NCI-H2196 treated with DMSO at 0.1 percent for 48 hours (cell line): ENCODE data around the gene FAF1.
"Not testable (repeated sequence)": the region's sequence is repeated elsewhere in the genome, so short reads cannot be mapped to it uniquely, and the experiment has no call there.

Experiments used
- DNase-seq: peaks from one replicate; lab custom pipeline; 2025; ENCODE audit not compliant: unreplicated experiment; lab: John Stamatoyannopoulos, UW

The FAF1 gene

DNA sequence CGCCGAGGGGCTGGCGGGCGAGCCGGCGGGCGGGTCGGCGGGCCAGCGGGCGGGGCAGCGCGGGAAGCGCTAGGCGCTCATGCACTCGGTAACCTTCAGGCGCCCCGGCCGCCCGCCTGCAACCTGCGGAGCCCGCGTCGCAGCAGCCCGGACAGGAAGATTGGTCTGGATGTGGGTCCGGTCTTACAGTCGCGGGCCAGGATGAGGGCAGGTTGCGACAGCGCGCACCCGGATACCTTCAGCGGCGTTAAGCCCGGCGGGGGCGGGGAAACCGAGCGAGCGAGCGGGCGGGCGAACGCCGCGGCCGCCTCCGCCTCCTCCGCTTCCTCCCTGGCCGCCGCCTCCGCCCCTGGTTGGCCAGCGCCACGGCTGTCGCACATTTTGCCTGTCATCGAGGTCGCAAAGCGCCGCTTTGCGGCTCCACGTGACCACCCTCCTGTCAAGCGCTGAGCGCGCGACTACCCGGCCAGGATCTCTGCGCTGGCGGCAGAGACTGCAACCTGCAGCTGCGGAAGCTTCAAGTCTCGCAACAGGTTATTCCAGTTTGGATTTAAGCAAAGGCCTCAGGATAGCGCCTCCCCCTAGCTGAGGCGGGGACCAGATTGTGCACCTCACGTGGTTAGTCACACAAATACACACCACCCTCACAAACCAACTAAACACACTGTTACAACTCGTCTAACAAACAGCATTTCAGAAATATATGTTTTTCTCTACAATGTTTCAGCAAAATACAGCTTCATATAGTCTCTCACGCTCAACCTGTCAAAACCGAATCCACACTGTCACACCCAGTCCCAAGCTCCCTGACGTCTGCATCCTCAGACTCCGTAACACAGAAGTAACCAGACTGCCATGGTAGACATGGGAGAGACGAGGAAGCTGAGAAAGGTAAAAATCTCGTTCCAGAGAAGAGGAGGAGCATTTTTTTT, at the start of gene FAF1:
FAF1 (minus strand) TSS at position 355 of the 932 bp plus-strand sequence. CDS start 456 bp downstream, outside the sequence.
- DNase-seq: peak; percentile 98

DNA sequence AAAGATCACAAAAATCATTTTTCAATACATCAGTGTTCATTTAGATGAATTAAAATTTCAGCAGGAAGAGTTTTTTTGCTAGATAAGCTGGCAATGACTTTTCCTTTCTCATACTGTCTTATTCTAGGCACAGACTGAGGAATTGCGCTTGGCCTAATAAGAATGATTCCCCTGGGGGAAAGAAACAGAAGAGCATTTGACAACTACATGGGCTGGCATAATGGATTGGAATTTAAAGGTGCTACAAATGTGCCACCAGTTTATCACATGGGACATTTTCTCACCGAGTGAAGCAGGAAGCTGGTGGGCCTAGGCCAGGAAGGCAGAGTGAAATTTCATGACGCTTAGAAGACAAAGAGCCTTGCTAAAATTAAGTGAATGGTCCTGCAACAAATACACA, 49.3 kb upstream of the FAF1 start:
- no peak for DNase-seq

DNA sequence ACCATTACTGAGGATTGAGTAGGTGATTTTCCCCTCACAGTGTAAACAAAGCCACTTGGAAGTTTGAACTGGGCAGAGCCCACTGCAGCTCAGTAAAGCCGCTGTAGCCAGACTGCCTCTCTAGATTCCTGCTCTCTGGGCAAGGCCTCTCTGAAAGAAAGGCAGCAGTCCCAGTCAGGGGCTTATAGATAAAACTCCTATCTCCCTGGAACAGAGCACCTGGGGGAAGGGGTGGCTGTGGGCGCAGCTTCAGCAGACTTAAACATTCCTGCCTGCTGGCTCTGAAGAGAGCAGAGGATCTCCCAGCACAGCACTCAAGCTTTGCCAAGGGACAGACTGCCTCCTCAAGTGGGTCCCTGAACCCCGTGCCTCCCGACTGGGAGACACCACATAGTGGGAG, 45.5 kb upstream of the FAF1 start:
- not testable (repeated sequence) for DNase-seq

DNA sequence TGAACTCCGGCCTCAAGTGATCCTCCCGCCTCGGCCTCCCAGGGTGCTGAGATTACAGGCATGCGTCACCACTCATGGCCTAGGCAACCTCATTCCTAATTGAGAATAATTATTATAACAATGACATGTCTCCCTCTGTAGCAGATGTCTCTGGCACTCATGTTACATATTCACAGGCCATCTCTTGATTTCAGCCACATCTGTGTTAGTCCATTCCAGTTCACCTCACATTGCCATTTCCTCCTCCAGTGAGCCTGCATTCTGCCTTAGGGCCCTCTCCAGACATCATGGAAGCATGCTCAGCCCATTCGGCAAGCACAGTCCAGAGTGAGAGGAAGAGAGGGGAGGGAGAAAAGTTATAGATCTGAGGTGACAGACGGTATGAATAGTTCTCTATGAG, 42.4 kb upstream of the FAF1 start:
- DNase-seq: no peak

DNA sequence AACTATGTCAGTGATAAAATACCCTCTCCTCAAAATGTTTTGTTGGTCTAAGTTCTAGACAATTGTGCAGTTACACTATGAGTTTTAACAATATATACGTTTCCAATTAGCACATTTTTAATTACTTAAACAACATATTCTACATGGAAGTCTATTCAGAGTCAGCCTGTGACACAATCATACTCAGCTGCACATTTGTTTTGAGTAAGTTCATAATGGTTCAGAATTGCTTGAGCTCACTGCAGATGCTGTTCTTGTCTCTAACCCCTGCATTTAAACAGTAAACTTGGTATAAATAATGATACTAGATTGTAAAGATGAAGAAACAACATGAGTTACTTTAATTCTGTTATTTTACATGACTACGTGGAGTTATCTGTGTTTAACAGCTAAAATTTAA, 40.6 kb upstream of the FAF1 start:
- DNase-seq: no peak

DNA sequence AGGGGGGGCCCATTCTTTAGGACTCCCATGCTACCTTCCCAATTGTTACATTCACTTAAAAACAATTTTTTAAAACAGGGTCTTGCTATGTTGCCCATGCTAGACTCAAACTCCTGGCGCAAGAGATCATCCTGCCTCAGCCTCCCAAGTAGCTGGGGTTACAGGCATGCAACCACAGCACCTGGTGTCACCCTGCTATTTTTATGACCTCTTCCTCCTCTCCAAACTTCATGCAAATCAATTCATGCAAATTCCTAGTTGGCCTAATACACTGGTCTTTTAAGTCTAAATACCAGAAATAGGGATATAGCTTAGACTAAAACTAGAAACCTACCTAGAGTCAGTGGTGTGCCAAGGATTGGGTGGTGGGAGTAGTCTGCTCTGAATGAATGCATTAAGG, 40.1 kb upstream of the FAF1 start:
- DNase-seq: no peak

DNA sequence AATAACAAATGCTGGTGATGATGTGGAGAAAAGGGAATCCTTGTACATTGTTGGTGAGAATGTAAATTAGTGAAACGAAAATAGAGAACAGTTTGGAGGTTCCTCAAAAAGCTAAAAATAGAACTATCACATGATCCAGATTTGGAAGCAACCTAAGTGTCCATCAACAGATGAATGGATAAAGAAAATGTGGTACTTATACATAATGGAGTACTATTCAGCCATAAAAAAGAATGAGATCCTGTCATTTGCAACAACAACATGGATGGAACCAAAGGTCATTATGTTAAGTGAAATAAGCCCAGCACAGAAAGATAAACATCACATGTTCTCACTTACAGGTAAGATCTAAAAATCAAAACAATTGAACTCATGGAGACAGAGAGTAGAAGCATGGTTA, 39.3 kb upstream of the FAF1 start:
- not testable (repeated sequence) for DNase-seq

DNA sequence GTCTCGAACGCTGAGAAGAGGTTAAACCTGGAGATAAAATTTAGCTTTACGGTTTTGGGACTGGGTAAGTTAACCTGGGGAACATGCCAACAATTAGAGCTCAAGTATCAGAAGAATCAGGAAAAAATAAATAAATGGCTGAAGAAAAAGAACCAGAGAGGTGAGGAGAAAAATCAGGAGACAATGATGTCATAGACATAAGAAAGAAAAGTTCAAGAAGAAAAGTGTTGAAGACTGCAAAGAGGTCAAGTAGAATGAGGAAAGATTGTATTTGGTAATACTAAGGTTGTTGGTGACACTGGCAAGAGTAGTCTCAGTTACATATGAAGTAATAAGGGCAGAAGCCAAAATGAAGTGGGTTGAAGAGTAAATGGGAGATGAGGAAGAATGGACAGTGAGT, 36.0 kb upstream of the FAF1 start:
- no peak for DNase-seq

DNA sequence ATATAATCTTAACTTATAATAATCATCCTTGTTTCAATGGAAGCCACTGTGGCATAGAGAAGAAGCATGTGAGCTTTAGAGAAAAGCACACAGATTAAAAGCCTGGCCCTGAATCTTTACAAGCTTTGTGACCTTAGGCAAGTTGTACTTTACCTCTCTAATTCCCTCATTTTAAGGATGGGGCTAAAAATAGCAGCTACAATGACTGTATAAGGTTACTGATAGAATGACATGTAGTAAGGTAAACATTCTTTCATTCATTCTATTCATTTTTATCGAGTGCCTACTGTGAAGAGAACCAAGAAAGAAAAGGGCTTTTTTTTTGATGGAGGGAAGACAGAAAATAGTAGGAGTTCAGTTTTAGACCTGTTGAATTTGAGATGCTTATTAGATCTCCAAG, 35.6 kb upstream of the FAF1 start:
- no peak for DNase-seq

DNA sequence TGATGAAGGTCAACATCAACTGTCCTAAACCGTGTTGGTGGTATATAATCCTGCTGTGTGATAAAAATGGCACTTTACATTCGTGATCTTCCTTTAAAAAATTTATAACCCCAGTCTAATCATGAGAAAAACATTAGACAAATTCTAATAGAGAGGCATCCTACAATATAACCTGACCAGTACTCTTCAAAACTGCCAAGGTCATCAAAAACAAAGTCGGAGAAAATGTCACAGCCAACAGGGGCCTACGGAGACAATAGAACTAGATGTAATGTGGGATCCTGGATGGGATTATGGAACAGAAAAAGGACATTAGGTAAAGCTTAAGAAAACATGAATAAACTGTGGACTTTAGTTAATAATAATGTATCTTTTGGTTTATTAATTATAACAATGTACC, 34.9 kb upstream of the FAF1 start:
- no peak for DNase-seq

DNA sequence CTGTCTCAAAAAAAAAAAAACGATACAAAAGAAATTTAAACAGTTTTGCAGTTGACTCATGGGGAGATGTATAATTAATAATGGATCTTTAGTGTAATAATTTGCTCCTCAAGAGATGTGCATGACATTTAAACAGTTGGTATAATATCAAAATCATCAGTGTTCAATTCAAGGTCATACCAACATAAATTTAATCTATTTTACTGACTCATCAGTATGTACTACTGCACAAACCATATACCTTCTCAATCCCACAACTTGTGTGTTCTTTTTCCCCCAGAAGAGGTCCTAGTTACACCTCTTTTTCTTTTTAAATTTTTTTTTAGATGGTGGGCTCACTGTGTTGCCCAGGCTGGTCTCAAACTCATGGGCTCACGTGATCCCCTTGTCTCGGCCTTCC, 33.6 kb upstream of the FAF1 start:
- DNase-seq: no peak

DNA sequence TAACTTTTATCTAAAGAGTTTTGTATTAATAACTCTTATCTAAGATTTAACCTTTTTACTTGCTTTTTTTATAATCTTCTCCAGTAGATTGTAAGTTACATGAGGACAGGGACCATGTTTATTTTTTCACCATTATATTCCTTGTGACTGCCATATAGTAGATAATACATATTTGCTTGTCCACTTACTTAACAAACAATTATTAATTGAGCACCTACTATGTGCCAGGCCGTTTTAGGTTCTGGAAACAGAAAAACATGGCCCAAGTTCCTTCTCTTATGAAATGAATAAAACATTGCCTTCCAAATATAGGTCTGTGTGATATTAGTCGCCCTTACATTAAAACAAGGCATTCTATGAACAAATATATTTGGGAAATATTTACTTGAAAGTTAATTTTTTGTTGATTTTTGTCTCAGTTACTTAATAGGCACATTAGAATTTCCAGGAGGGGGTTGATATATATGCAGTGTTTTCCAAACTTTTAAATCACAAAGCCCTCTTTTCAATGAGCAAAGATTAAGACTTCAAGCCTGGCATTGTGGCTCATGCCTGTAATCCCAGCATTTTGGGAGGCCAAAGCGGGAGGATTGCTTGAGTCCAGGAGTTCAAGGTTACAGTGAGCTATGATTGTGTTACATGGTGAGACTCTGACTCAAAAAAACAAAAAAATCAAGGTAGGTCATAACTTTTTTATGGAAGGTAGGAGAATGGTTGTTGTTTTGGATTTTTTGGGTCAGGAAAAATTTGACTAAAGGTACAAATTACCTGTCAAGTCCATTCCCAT, 32.7 kb upstream of the FAF1 start:
- DNase-seq: no peak

DNA sequence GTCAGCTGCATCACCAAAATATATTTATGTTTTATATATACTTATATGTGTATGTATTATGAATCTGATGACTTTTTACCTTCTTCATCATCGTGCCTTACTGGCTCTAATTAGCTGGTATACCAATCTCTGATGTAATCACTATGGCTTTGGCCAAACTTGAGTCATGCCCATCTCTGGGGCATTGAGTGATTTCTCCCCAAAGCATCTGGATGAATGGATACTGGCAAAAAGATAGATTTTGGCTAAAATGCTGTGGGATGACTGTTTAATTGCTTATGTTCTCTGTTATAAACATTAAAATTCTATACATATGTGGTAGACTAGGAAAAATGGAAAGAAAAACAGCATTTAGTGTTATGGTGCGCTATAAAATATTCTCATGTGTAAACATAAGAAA, 29.6 kb upstream of the FAF1 start:
- no peak for DNase-seq

DNA sequence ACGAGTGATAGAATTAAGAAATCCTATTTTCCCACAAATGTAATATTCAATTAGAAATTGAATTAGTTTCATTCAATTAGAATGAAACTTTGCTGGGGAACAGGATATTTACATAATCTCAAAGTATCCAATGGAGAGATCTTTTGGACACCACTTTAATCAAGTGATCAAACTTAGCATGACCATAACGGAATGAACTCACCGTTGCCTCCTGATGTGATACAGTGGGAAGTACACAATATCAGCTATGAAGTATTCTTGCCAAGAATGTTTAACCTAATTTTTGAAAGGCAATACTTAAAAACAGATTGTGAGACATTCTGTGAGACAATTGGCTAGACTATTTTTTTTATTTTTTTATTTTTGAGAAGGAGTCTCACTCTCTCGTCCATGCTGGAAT, 26.6 kb upstream of the FAF1 start:
- no peak for DNase-seq

DNA sequence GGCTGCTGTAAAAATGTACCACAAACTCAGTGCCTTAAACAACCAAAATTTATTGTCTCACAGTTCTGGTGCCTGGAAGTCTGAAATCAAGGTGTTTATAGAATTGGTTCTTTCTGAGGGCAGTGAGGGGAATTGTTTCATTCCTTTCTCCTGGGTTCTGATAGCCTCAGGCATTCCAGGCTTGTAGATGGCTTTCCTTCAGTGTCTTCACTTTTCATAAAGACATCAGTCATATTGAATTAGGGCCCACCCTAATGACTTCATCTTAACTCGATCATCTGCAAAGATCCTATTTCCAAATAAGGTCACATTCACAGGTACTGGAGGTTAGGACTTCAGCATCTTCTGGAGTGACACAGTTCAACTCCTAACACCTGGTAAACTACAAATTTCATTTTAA, 25.0 kb upstream of the FAF1 start:
- no peak for DNase-seq

DNA sequence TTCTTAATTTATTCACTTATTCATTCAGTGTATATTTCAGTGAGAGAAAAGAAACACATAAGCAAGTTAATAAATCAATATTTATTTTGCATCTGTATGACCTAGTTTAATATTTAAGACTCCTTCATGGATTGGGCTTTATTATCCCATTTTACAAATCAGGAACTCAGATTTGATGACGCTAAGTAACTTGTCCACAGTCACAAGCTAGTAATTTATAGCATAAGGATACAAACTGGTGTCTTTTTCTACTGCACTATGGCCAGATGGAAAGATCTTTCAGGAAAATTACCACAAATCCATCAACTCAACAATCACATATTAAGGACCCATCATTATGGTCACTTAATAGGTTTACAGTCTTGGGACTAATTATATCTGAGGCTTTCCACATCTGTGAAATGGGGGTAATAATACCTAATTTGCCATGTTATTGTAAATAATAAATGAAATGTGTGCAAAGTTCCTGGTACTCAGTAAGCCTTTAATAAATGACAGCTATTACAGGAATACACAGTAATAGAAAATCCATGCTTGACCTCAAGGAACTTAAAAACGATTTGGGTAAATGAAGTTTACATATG, 23.2 kb upstream of the FAF1 start:
- DNase-seq: no peak

DNA sequence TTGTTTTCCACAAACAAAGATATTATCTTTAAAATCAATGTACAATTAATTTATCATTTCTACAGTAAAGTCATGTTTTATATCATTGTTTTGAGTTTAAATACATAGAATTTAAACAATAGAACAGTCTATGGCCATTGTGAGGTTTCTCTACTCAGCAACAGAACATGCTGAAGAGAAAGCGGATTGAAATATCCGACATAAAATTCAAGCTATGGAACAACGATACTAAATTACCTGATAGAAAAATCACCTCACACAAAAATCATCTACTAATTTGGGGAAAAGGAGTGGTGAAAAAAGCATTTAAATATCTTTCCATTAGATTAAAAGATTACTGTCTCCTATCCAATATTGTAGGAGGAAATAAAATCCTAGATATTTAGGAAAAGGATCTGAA, 22.5 kb upstream of the FAF1 start:
- no peak for DNase-seq

DNA sequence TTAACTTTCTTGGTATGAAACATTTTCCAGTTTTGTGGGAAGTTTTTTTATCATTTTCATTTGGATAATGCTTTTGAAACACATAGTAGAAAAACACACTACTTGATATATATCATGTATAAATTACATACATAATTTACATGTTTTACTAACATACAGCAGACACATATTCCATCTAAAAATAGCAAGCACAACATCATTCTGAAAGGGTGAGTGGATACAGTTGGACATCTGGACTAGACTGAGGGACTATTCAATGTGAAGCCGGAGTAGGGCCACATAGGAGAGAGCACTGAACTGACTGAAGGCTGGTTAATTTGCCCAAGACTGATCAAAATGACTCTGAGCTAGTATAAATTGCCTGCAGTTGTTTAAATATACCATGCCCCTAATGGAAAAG, 21.7 kb upstream of the FAF1 start:
- DNase-seq: peak; percentile 34

DNA sequence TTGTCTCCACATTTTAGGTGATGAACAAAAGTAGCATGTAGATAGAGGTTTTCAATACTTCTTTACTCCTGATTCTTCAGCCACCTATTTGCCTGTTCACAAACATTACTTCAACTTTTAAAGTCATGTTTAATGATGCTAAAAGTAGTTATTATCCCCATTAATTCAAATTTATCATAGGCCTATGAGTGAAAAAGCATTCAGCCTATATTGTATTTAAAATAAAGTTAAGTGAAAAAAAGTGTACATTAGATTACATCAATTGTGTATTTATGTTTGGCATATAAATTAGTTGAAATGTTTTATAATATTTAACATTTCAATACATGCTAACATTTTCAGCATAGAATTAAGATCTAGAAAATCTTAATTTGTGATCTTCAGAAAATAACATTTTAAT, 20.4 kb upstream of the FAF1 start:
- no peak for DNase-seq

DNA sequence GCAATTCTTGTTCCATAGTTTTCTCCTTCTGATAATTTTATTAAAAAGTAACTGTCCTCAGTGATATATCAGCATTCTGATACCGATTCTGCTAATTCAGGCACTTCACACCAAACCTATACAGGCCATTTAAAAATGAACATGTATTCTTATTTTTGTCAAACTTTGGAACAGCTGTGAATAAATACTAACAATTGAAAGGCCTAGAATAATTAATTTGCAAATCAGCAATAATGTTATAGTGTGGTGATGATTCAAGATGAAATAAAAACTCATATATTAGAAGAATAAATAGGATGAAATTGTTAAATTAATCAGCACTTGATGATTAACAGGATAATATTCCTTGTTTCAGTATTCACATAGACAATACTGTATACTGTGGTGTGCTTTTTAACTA, 19.9 kb upstream of the FAF1 start:
- DNase-seq: no peak

DNA sequence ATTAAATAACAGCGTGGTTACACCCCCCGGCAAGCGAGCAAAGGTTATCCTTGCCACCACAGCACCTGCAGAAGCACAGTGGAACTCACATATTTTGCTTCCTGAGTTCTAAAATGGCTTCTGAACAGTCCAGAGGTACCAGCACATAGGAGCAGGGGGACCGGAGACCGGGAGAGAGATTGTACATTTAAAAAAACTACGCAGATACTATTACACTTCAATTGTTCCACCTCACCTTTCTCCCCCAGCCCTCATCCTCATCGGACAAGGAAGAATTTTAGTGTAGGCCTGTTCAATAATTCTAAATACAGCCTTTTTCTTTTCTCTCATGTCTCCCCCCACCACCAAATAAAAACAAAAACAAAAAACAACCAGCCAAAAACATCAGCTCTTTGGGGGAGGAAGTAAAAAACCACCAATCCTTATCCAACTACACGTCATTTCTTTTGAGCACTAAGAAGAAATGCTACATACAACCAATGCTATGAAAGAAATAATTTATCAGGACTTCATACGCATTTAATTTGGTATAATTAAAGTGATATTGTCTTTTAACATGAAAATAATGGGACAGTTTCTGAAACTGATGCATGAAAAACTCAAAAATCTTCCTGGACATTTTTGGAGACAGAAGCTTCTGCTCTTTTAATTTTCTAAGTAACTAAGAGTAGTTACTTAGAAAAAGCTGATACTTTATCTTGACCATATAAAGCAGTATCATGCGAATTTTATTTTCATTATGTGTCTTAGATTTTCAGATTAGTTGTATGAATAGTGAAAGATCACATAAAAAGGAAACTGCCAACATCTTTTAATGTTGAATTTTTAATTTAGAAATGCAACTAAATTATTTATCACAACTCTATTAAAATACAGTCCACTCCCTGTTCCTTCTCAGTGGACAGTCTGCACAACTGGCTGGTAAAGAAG, 19.1 kb upstream of the FAF1 start:
- DNase-seq: peak; percentile 46
